PC-9 (cell line): Measurements from ENCODE around the gene ZSCAN1.

Experiments
- CTCF ChIP-seq: fragments of 200-600 bp; sonication (generic); conservative IDR thresholded peaks from 2 replicates; pipeline ENCODE4 v1.6.1; 2017; ENCODE audit warnings: mixed run types, antibody characterized with exemption, mild to moderate bottlenecking, moderate library complexity
- EZH2 ChIP-seq: fragments of 200-600 bp; sonication (generic); IDR thresholded peaks from 2 replicates; pipeline ENCODE4 v1.8.0; 2017; ENCODE audit warnings: antibody characterized with exemption, low read depth

- no peak for TF ChIP-seq CTCF
- TF ChIP-seq EZH2 = no peak
These were observed 10.6 kb downstream of the ZSCAN1 start for GRCh38 chr19:58044391-58044790.
